ENCODE measurements around the gene TACR2.

GRCh38 chr10:69385454-69386350 lies 31.0 kb downstream of the TACR2 start:
- TF ChIP-seq MAFF (IDR thresholded peaks at IDR 0.05; ENCODE audit: low read depth, low read length) = no peak
- no peak for TF ChIP-seq CTCF (CRISPR knock-in tag; IDR thresholded peaks at IDR 0.05)
- TF ChIP-seq ZFX (CRISPR knock-in tag; IDR thresholded peaks at IDR 0.05; ENCODE audit: low read depth) = no peak
- TF ChIP-seq NFRKB (IDR thresholded peaks at IDR 0.05) = no peak
- no peak for TF ChIP-seq BRD4 (CRISPR knock-in tag; IDR thresholded peaks at IDR 0.05)
- TF ChIP-seq RNF2 (conservative IDR thresholded peaks at IDR 0.05; ENCODE audit: low read depth) = no peak
- TF ChIP-seq JUN (CRISPR knock-in tag; IDR thresholded peaks at IDR 0.05) = no peak
- TF ChIP-seq ZNF205 (CRISPR knock-in tag; IDR thresholded peaks at IDR 0.05) = no peak

All from HepG2 (cell line).